B cell (primary cell): Measurements from ENCODE around the gene NUDT14. TPM values are rescaled to one million over a fixed set of nuclear protein-coding genes. Genes with fewer than 3 reads are reported as not detected.

Experiments
- ATAC-seq: fragments of 200-7000 bp; cut with Tn5 transposase; one replicate; pipeline ENCODE4 v1.10.0; 2021; ENCODE audit warnings: low read depth, mild to moderate bottlenecking, moderate number of reproducible peaks, moderate library complexity
- CTCF ChIA-PET: fragments of 350-600 bp; sonication (Branson Sonifier 250); formaldehyde crosslinking; loops from one replicate; lab custom pipeline; 2021; ENCODE audit warnings: antibody characterized with exemption, inconsistent platforms; lab: Charles Lee
- POLR2A ChIA-PET: fragments of 350-600 bp; sonication (Branson Sonifier 250); formaldehyde crosslinking; loops from one replicate; lab custom pipeline; 2021; ENCODE audit warnings: antibody characterized with exemption; lab: Charles Lee
- DNase-seq: peaks from one replicate; pipeline ENCODE4 v3.0.0; 2013
- H2AFZ ChIP-seq: 2 replicates; pipeline ENCODE4 v1.6.1; 2012; ENCODE audit warnings: mild to moderate bottlenecking, low read depth, low read length; ENCODE audit not compliant: insufficient read depth, poor library complexity, severe bottlenecking
- H3K27ac ChIP-seq, 2 donors: 1 replicate in 1 of 2; 2 replicates in 1 of 2; pipeline ENCODE4 v1.5.1; 2012 to 2013; ENCODE audit warnings: low read length in 2 of 2, mild to moderate bottlenecking in 2 of 2, moderate library complexity in 1 of 2
- H3K27me3 ChIP-seq, 4 experiments: fragments of 200-600 bp in 1 of 4; sonication (generic) in 1 of 4; replicated peaks in 1 of 4; 1 replicate in 2 of 4; 2 replicates in 2 of 4; pipeline versions ENCODE4 v1.6.1 to v1.7.0; 2013 to 2016; ENCODE audit warnings: low read length in 3 of 4, mild to moderate bottlenecking in 2 of 4, mixed read lengths in 1 of 4, moderate library complexity in 1 of 4; ENCODE audit not compliant: insufficient read depth in 4 of 4, control insufficient read depth in 3 of 4; ENCODE audit errors: control extremely low read depth in 1 of 4
- H3K36me3 ChIP-seq, 2 experiments: replicated peaks in 1 of 2; 1 replicate in 1 of 2; 2 replicates in 1 of 2; pipeline versions ENCODE4 v1.6.1 to v1.7.1; 2013; ENCODE audit warnings: low read length in 1 of 2; ENCODE audit not compliant: insufficient read depth in 2 of 2, control insufficient read depth in 1 of 2; ENCODE audit errors: control extremely low read depth in 1 of 2, extremely low read depth in 1 of 2
- H3K4me1 ChIP-seq, 2 donors: fragments of 200-600 bp in 1 of 2; sonication (generic) in 1 of 2; 1 replicate in 1 of 2; 2 replicates in 1 of 2; pipeline versions ENCODE4 v1.5.1 to v1.6.1; 2013 to 2017; ENCODE audit warnings: low read length in 2 of 2; ENCODE audit not compliant: control insufficient read depth in 2 of 2, insufficient read depth in 2 of 2
- H3K4me2 ChIP-seq: replicated peaks from 2 replicates; pipeline ENCODE3; 2012; ENCODE audit warnings: mild to moderate bottlenecking, low read depth, low read length; ENCODE audit not compliant: poor library complexity, severe bottlenecking
- H3K4me3 ChIP-seq, 5 experiments: fragments of 200-600 bp in 1 of 5; sonication (generic) in 1 of 5; 1 replicate in 3 of 5; 2 replicates in 2 of 5; pipeline versions ENCODE4 v1.5.1 to v1.7.0; 2011 to 2016; ENCODE audit warnings: low read length in 4 of 5, mild to moderate bottlenecking in 4 of 5, low read depth in 2 of 5, control low read depth in 1 of 5, moderate library complexity in 1 of 5; ENCODE audit not compliant: insufficient read depth in 1 of 5; ENCODE audit errors: control extremely low read depth in 1 of 5, extremely low read depth in 1 of 5
- H3K79me2 ChIP-seq: fragments of 200-600 bp; sonication (generic); one replicate; pipeline ENCODE4 v1.6.0; 2016; ENCODE audit warnings: low read length; ENCODE audit not compliant: control insufficient read depth, insufficient read depth
- H3K9ac ChIP-seq: fragments of 200-600 bp; sonication (generic); 2 replicates; pipeline ENCODE4 v1.6.1; 2017; ENCODE audit warnings: mild to moderate bottlenecking, low read length, moderate library complexity
- H3K9me3 ChIP-seq, 3 donors: one replicate each; pipeline versions ENCODE4 v1.6.1 to v1.7.1; 2013; ENCODE audit warnings: low read length in 2 of 3; ENCODE audit not compliant: control insufficient read depth in 2 of 3, insufficient read depth in 1 of 3; ENCODE audit errors: control extremely low read depth in 1 of 3
- H4K20me1 ChIP-seq: 2 replicates; pipeline ENCODE4 v1.6.0; 2012; ENCODE audit warnings: mild to moderate bottlenecking, low read length; ENCODE audit not compliant: insufficient read depth, control insufficient read depth, poor library complexity, severe bottlenecking
- H3K27ac Mint-ChIP-seq: one replicate; pipeline ENCODE4 v1.8.0; 2021; ENCODE audit warnings: mixed read lengths
- H3K27me3 Mint-ChIP-seq: one replicate; pipeline ENCODE4 v1.8.0; 2021; ENCODE audit warnings: mixed read lengths
- H3K4me1 Mint-ChIP-seq: one replicate; pipeline ENCODE4 v1.8.0; 2021; ENCODE audit warnings: mixed read lengths
- H3K4me3 Mint-ChIP-seq: one replicate; pipeline ENCODE4 v1.8.0; 2021; ENCODE audit warnings: mixed read lengths
- H3K9me3 Mint-ChIP-seq: one replicate; pipeline ENCODE4 v1.8.0; 2022; ENCODE audit warnings: mixed read lengths; ENCODE audit not compliant: insufficient read depth
- EZH2 ChIP-seq: IDR thresholded peaks from 2 replicates; pipeline ENCODE4 v1.6.1; 2012; ENCODE audit warnings: borderline replicate concordance, low read depth, mild to moderate bottlenecking, moderate library complexity, low read length; ENCODE audit not compliant: insufficient read depth, poor library complexity, severe bottlenecking
- WGBS: methylation state at CpG from one replicate; pipeline ENCODE4 v1.1.5; 2013; ENCODE audit warnings: missing lambda C conversion rate; ENCODE audit not compliant: insufficient coverage; 5-methylcytosine and 5-hydroxymethylcytosine counted together
- intact Hi-C: fragments of 100-400 bp; cut with micrococcal nuclease; formaldehyde crosslinking; loops from one replicate; pipeline ENCODE4 v1.10.0; 2022
- polyA plus RNA-seq: library from polyadenylated mRNA; depleted of rRNA; stranded (reverse); fragments of >200 nt; gene quantifications from 2 replicates; pipeline ENCODE4 v1.2.3, GENCODE V29; 2012
- total RNA-seq, 2 donors: library from RNA; stranded (reverse); fragments of 120-200 nt in 1 of 2; gene quantifications; 1 replicate in 1 of 2; 2 replicates in 1 of 2; pipeline versions ENCODE4 v1.2.3 to v1.2.4, GENCODE V29; 2013 to 2022
- TF ChIP-seq, protein P1 (sequence below): fragments of 200-600 bp; IDR thresholded peaks from one replicate; pipeline ENCODE4 v1.8.0; 2022; ENCODE audit warnings: antibody characterized with exemption, mild to moderate bottlenecking

NUDT14 gene
- total and polyA plus RNA-seq, 2 donors (not counting 1 experiment from before 2014, with no cell fraction given), result 17.4 to 31.6 TPM

DNA sequence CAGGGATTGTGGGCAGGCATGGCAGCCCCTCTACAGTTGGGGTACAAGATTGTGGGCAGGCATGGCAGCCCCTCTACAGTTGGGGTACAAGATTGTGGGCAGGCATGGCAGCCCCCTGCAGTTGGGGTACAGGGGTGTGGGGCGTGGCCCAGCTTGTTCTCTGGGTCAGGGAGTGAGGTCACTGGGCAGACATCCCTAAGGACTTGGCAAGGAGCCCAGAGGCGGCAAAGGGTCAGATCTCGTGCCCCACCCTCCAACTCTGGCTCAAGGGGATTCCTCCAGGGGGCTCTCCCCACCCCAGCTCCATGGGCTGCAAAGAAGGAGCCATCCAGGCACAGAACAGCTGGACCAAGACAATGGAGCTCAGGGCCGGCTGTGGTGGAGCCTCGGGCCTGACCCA is 25.8 kb upstream of the NUDT14 start:
- H3K9ac ChIP-seq, result no peak overlapping the region
- 85% methylated on average over 5 of the region's 5 CpGs for whole genome bisulfite sequencing
- CTCF ChIA-PET, result no interaction called here

DNA sequence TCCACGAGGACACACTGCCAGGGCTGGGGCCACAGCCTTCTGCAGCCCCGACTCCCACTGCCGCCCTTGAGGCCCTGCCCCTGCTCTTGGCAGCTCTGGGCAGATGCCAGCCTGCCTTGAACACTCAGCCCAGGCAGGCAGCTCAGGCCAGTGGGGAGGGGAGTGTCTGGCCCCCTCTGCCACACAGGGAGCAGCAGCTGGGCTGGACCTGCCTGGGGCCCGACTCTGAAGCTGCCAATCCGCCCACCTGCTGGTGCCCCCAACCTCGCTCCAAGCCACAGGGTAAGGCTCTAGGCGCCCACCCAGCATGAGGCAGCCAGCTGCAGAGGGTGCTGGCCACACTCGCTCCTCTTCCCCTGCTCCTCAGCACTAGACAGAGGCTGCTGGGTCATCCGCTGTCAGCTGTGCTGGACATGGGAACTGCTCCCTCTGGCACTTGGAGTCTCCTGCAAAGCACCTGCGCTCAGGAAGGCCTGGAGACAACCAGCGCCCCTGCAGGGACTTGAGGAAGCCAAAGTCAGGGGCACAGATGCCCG is 24.6 kb upstream of the NUDT14 start:
- Histone ChIP-seq H4K20me1 (no peaks in the 10 kb centered on the region), H3K4me1 (peaks cover 18 to 29% of the 10 kb centered on the region in 2 donors), H3K4me3 (no peak overlapping the region), H3K27ac (no peak overlapping the region), H2AFZ (no peak overlapping the region), H3K4me2 (no peak overlapping the region), H3K79me2 (no peaks in the 10 kb centered on the region), H3K27me3 (peaks cover 0 to 28% (median 6%) of the 10 kb centered on the region in 4 experiments), H3K9ac (no peak overlapping the region), H3K9me3 (peaks cover 0 to 8% (median 0%) of the 10 kb centered on the region in 3 donors), H3K36me3 (peaks cover 0 to 4% of the 10 kb centered on the region in 2 experiments)
- intact Hi-C loops, result no loop called here
- POLR2A ChIA-PET, result no interaction called here
- H3K27ac Mint-ChIP-seq, result no peak overlapping the region
- H3K27me3 Mint-ChIP-seq, result peaks cover 2% of the 10 kb centered on the region
- CTCF ChIA-PET, result interaction anchor here (0.6 to 1.6 kb wide), 2 partner anchors 76 to 146 kb away, joined by 3 to 7 read pairs; no protein-coding TSS in a partner anchor
- no peaks in the 10 kb centered on the region for H3K9me3 Mint-ChIP-seq
- WGBS, result 69% methylated on average over 12 of the region's 12 CpGs
- no peak overlapping the region for H3K4me3 Mint-ChIP-seq
- H3K4me1 Mint-ChIP-seq, result peaks cover 15% of the 10 kb centered on the region
- DNase-seq, result no peak
- TF ChIP-seq, protein P1, sequence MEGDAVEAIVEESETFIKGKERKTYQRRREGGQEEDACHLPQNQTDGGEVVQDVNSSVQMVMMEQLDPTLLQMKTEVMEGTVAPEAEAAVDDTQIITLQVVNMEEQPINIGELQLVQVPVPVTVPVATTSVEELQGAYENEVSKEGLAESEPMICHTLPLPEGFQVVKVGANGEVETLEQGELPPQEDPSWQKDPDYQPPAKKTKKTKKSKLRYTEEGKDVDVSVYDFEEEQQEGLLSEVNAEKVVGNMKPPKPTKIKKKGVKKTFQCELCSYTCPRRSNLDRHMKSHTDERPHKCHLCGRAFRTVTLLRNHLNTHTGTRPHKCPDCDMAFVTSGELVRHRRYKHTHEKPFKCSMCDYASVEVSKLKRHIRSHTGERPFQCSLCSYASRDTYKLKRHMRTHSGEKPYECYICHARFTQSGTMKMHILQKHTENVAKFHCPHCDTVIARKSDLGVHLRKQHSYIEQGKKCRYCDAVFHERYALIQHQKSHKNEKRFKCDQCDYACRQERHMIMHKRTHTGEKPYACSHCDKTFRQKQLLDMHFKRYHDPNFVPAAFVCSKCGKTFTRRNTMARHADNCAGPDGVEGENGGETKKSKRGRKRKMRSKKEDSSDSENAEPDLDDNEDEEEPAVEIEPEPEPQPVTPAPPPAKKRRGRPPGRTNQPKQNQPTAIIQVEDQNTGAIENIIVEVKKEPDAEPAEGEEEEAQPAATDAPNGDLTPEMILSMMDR, result no peak
- no peak for ATAC-seq

More for the DNA sequence above, 25.8 kb upstream of the NUDT14 start:
- POLR2A ChIA-PET, result no interaction called here
- Mint-ChIP-seq H3K27me3 (no peaks in the 10 kb centered on the region), H3K9me3 (no peaks in the 10 kb centered on the region), H3K4me3 (no peak overlapping the region), H3K27ac (no peak overlapping the region), H3K4me1 (peaks cover 11% of the 10 kb centered on the region)
- Histone ChIP-seq H3K36me3 (peaks cover 0 to 9% of the 10 kb centered on the region in 2 experiments), H3K4me3 (no peak overlapping the region), H3K27ac (no peak overlapping the region), H2AFZ (no peak overlapping the region), H3K9me3 (peaks cover 0 to 4% (median 0%) of the 10 kb centered on the region in 3 donors), H3K4me2 (no peak overlapping the region), H3K4me1 (peaks cover 11 to 21% of the 10 kb centered on the region in 2 donors), H3K27me3 (peaks cover 0 to 17% (median 4%) of the 10 kb centered on the region in 4 experiments), H4K20me1 (no peaks in the 10 kb centered on the region), H3K79me2 (no peaks in the 10 kb centered on the region)
- intact Hi-C loops, result no loop called here
- ATAC-seq, result no peak
- DNase-seq, result no peak
- no peak for TF ChIP-seq EZH2
- TF ChIP-seq, protein P1, result no peak
